Ovary (tissue), 3 donors: ENCODE data around the gene AHCTF1.

ENCODE experiments used
- CTCF ChIP-seq, 3 donors: fragments of 450-650 bp in 2 of 3; fragments of 200-600 bp in 1 of 3; IDR thresholded peaks; one replicate each; pipeline versions ENCODE4 v1.5.1 to v1.8.0; 2016 to 2022; ENCODE audit warnings: antibody characterized with exemption in 3 of 3, mild to moderate bottlenecking in 1 of 3
- EP300 ChIP-seq: sonication (generic); formaldehyde crosslinking; IDR thresholded peaks from one replicate; pipeline ENCODE4 v1.6.1; 2017; ENCODE audit warnings: antibody characterized with exemption
- POLR2A ChIP-seq: fragments of 450-650 bp; IDR thresholded peaks from one replicate; pipeline ENCODE4 v1.6.1; 2017; ENCODE audit warnings: antibody characterized with exemption, mild to moderate bottlenecking, moderate library complexity
- donor health status: DM: no; HTN: no; CAD: no.

- TF ChIP-seq CTCF (IDR thresholded peaks at IDR 0.05) = no peak
- TF ChIP-seq EP300 = no peak
- no peak for TF ChIP-seq POLR2A
These were observed 134.6 kb downstream of the AHCTF1 start for GRCh38 chr1:246797157-246797556.
